Activated T-helper 1 cell treated with Interleukin-2 at 50 U/mL for 16 hours (primary cell): Measurements from ENCODE around the gene ISOC1.

Source experiments
- DNase-seq: peaks from one replicate; pipeline ENCODE4 v3.0.0-alpha.2; 2020; ENCODE audit warnings: low read depth

ISOC1 gene

GRCh38 chr5:129125819-129126218 lies 31.3 kb downstream of the ISOC1 start:
- no peak for DNase-seq

GRCh38 chr5:129133553-129133952 lies 39.0 kb downstream of the ISOC1 start:
- DNase-seq: no peak

- no peak for DNase-seq
Observed at GRCh38 chr5:129135633-129136032, 41.1 kb downstream of the ISOC1 start.

GRCh38 chr5:129137637-129138036 lies 43.1 kb downstream of the ISOC1 start:
- DNase-seq: no peak

GRCh38 chr5:129141078-129141477 lies 46.5 kb downstream of the ISOC1 start:
- DNase-seq: no peak

- DNase-seq: no peak
Observed at GRCh38 chr5:129141696-129142095, 47.1 kb downstream of the ISOC1 start.

GRCh38 chr5:129155876-129156275 lies 61.3 kb downstream of the ISOC1 start:
- no peak for DNase-seq

GRCh38 chr5:129161830-129162229 lies 67.3 kb downstream of the ISOC1 start:
- no peak for DNase-seq
